Measurements from ENCODE around the gene TRAF3IP3. TPM values are rescaled to one million over a fixed set of nuclear protein-coding genes. Genes with fewer than 3 reads are reported as not detected.

Gene TRAF3IP3, protein sequence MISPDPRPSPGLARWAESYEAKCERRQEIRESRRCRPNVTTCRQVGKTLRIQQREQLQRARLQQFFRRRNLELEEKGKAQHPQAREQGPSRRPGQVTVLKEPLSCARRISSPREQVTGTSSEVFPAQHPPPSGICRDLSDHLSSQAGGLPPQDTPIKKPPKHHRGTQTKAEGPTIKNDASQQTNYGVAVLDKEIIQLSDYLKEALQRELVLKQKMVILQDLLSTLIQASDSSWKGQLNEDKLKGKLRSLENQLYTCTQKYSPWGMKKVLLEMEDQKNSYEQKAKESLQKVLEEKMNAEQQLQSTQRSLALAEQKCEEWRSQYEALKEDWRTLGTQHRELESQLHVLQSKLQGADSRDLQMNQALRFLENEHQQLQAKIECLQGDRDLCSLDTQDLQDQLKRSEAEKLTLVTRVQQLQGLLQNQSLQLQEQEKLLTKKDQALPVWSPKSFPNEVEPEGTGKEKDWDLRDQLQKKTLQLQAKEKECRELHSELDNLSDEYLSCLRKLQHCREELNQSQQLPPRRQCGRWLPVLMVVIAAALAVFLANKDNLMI
- 8.9 TPM for total RNA-seq

DNA sequence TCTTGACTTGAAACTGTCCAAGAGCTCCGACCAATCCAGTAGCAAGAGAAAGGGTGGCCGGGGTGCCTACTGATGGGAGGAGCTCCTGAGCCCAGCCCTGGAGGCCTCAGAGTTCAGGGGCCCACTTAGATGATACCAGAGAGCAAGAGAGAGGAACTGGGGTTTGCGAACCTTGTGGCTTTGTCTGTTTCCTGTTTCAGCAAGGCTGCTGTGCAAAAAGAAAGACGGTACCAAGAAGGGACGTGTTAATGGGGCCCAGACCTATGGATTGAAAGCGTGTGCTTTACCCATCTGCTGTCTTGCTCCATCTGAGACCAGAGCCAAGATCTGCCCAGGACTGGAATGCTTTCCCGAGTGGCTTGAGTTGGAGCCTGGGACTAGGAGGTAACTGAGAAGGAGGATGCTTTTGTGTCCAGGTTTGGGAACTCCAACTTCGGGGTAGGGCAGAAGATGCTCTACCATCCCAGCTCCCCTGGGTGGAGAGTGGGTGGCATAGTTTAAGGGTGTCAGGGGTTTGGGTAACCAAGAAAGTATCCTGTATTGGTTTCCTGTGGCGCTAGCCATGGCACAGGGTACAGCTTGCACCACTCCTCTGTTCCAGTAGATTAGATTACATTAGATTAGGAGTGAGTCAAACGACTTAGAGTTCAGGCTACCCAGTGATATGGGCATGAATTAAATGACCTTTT, at the start of gene TRAF3IP3:
TSS of gene TRAF3IP3 (plus strand) at position 128 of the 689 bp plus-strand sequence. CDS start 3,987 bp downstream, outside the sequence.
- DNase-seq (ENCODE audit: low spot score) = peak; percentile 36

- DNase-seq (ENCODE audit: low spot score) = no peak
Observed at GRCh38 chr1:209706622-209707021, 49.2 kb upstream of the TRAF3IP3 start.

DNA sequence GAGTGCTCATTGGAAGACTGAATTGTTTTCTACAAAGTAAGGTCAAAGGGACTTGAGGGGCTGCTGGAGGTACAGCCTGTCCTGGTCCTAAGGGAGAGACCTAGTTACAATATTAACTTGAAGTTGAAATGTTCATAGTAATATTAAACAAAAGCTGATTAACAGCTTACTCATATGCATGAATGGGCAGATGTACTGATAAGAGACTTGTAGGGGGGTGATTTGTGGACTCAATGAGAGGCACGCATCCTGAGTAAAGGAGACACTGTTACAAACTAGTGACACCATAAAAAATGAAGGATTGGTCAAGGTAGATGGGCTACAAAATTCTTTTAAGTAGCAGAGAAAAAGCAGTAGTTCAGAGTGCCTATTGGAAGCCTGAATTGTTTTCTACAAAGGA, 48.5 kb upstream of the TRAF3IP3 start:
- no peak for DNase-seq (ENCODE audit: low spot score)

DNA sequence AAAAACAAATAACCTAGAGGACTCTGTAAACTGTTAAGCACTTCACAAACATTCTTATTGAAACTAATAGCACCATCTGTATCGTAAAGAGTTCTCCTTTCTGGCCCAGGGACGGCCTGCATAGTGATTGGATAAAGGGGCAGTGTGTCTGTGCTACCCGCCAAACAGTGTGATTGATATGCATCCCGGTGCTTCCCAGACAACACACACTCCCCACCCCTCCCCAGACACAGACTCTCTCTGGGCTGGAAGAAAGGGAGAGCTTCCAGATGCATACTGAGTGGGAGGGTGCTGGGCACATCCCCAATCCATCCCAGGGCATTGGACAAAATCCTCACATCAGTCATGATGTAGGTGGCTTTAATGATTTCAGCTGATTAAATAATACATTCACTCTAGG, 47.6 kb upstream of the TRAF3IP3 start:
- DNase-seq (ENCODE audit: low spot score) = no peak

GRCh38 chr1:209710093-209710492, 45.8 kb upstream of the TRAF3IP3 start:
- DNase-seq (ENCODE audit: low spot score) = no peak

DNA sequence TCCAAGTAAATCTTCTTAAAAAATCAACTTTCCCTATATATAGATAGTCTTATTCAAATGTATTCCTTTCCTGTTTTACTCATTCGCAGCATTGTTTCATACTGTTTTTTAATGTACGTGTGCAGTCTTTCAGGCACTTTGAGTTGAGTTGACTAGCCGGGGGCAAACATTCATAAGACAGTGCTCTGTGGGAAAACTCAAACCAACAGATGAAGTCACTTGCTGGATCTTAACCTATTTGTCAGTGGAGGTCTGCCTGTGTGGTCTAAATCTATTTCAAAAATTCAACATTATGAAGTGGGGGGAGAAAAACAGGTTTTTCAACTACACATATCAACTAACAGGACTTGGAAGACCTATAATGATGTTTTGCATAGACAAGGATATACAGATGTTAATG, 45.0 kb upstream of the TRAF3IP3 start:
- DNase-seq (ENCODE audit: low spot score) = no peak

DNA sequence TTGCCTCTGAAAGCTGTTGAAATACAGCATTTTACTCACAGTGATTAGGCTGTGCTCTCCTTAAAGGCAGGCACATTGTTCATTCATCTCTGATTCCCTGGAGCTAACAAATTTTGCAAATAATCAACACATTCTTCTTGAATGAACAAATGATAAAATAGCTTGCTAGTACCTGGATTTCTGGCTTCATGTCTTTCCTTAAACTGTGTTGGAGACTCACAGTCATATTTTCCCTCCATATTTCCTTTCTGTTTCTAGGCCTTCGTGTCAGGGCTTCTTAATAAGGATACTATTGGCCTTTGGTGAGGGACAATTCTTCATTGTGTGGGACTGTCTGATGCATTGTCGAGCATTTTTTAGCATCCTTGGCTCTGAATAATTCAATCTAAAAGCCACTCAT, 41.5 kb upstream of the TRAF3IP3 start:
- DNase-seq (ENCODE audit: low spot score) = no peak

GRCh38 chr1:209715314-209715713, 40.5 kb upstream of the TRAF3IP3 start:
- DNase-seq (ENCODE audit: low spot score) = no peak

GRCh38 chr1:209717818-209718217, 38.0 kb upstream of the TRAF3IP3 start:
- no peak for DNase-seq (ENCODE audit: low spot score)

- no peak for DNase-seq (ENCODE audit: low spot score)
Observed at GRCh38 chr1:209720326-209720725, 35.5 kb upstream of the TRAF3IP3 start.

DNA sequence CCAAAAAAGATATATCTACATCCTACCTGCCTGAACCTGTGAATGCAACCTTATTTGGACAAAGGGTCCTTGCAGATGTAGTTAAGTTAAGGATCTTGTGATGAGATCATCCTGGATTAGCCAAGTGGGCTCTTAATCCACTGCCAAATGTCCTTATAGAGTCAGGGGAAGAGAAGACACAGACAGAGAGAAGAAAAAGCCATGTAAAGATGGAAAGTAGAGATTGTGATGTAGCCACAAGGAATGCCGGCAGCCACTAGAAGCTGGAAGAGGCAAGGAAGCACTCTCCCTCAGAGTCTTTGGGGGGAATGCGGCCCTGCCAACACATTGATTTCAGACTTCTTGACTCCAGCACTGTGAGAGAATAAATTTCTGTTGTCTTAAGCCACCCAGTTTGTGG, 35.0 kb upstream of the TRAF3IP3 start:
- no peak for DNase-seq (ENCODE audit: low spot score)

GRCh38 chr1:209721323-209721722, 34.5 kb upstream of the TRAF3IP3 start:
- DNase-seq (ENCODE audit: low spot score) = no peak

DNA sequence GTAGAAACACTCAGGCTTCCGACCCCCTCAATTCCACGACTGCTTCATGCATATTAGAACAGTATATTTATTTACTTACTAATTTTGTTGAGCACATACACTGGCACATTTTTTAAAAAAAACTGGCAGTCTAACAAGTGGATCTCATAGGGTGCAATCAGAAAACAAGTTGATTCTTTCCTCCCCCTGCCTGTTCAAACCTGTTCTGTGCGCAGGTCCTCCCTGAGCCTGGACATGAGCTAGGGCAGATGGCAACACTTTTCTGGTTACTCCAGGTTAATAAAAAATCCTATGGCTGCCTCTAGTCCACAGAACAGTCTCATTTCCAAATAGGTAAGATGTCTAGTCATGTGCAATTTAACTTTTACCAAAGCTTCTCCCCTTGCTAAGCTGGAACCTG, 32.6 kb upstream of the TRAF3IP3 start:
- no peak for DNase-seq (ENCODE audit: low spot score)

DNA sequence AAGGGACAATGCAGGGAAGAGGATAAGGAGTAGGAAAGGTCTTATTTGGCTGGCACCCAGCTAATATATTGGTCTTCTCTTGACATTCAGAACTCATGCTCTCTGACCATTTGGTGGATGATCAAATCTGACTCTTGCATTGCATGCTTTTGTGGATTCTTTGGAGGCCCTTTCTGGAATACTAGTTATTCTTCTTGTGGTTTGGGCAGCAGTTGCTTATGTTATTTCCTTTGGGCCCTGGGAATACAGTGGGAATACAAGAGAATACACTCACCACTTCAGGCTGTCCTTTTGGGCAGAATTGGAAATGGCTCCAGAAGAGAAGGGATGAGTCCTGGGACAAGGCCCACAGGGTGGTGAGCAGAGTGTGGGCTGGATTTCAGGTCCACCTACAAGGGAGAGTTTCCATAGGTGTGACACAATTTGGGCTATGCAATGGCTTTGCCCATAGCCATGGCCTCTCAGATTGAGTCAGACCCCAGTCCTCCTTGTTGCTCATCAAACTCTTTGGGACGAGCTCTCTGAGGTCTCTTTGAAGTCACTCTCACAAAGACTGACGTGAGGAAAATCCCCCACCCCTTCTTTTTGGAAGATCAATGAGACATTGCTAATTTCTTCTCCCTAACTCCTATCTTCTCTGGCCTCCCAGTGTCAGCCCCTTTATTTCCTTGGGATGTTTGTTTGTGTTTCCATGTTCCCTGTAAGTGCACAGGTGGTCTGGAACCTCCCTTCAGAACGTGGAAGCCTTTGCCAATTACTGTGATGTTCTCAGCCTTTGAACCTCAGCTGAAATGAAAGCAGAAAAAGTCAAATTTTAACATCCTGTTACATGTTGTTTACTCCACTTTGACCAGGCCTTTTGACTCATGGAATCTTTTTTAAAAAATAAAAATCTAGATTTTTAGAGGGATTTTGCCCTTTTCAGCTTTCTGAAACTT, 31.8 kb upstream of the TRAF3IP3 start:
- no peak for DNase-seq (ENCODE audit: low spot score)

- DNase-seq (ENCODE audit: low spot score) = no peak
Observed at GRCh38 chr1:209727286-209727685, 28.6 kb upstream of the TRAF3IP3 start.

DNA sequence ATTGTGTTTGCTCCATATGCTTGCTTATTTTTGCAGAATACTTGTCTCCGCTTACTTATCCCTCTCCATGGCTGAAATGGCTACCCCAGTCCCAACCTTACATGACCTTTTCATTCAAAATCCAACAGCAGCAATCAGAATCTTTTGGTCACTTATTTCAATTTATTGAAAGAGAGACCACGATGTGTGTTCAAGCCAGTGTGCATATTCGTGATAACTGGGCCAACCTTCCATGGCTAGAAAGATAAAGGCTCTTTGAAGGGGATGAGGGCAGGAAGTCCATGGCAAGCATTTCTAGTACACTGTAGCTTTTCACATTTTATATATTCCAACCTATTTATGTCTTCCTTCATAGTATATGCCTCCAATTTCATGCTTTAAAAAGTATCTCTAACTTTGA, 28.1 kb upstream of the TRAF3IP3 start:
- no peak for DNase-seq (ENCODE audit: low spot score)

GRCh38 chr1:209728466-209728865, 27.4 kb upstream of the TRAF3IP3 start:
- no peak for DNase-seq (ENCODE audit: low spot score)

DNA sequence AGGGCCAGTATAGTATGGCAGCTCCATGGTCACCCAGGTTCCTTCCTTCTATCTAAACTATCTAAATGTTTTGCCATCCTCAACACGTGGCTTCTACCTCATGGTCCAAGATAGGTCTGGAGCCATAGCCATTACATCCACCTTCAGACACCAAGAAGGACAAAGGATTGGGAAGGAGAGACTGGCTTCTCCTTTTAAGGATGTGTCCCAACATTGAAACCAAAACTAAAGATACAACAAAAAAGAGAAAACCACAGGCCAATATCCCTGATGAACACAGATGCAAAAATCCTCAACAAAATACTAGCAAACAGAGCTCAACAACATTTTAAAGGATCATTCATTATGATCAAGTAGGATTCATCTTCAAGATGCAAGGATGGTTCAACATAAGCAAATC, 26.4 kb upstream of the TRAF3IP3 start:
- DNase-seq (ENCODE audit: low spot score) = no peak

GRCh38 chr1:209732725-209733124, 23.1 kb upstream of the TRAF3IP3 start:
- DNase-seq (ENCODE audit: low spot score) = no peak

DNA sequence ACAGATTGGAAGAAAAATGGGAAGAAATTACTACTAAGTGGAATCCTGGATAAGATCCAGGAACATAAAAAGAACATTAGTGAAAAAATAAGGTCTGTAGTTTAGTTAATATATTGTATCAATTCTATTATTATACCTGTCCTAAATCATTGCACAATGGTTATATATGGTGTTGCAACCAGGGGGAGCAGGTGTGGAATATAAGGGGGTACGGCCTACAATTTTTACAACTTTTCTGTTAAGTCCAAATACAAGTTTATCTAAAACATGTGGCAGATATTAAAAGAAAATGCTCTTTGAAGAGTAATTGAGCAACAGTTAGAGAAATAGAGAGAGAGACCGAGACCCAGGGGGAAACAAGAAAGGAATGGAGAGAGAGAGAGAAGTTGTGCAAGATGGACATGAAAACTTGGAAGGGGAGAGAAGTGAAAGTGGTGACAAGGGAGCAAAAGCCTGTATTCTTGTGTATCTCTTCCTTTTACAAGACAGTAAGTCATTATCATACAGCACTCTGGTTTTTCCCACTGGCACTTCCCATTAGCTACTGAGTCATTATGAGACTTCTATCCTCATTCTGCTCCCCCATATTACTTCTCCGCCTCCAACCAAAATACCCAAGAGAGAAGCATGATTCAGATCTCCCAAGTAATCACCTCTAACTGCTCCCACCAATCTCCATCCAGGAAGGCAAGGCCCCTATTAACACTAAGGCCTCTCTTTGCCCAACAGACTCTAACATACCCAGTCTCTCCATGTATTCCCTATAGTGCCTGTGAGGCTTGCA, 22.3 kb upstream of the TRAF3IP3 start:
- DNase-seq (ENCODE audit: low spot score) = no peak

DNA sequence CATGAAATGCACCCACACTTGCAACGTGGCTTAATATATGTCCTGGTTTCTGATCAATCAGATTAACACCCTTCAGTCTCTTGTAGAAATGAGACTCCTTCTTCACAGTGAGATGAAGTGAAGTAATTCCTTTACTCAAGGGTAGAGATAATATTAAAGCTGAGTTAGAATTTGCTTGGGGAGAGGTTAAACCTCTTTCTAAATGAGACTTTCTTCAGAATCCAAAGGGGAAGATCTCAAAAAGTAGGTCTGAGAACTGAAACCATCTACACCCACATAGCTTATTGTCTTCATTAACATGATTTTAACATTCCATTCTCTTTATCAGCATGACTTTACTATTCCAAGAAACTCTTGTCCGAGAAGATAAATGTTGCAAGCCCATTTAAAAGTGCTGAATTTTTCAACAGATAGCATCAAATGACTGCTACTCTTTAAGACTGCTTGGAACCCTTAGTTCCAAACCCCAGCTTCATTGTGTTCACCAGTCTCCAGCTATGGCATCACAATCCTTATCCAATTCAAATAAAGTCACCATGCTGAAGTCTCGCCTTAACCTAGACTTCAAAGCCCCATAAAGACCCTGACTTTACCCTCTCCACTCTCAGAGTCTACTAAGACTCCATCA, 19.2 kb upstream of the TRAF3IP3 start:
- no peak for DNase-seq (ENCODE audit: low spot score)
